ENCODE results near the gene ATM. TPM values are rescaled to one million over a fixed set of nuclear protein-coding genes. Genes with fewer than 3 reads are reported as not detected.

The ATM gene
- total RNA-seq, 2 experiments from 2014 or later = 227 to 242 TPM

GRCh38 chr11:108223348-108224149 is 682 bp downstream of the ATM start:
- Mint-ChIP-seq H3K27me3 (no peaks in the 10 kb centered on the region), H3K36me3 (ENCODE audit: low read depth) (peaks cover 49% of the 10 kb centered on the region), H3K27ac (no peak overlapping the region), H3K9me3 (no peaks in the 10 kb centered on the region), H3K4me1 (peaks cover 38% of the 10 kb centered on the region), H3K4me3 (no peak overlapping the region)
- CTCF ChIA-PET = interaction anchor here (0.6 to 3.7 kb wide), 10 partner anchors 8 to 424 kb away, joined by 3 to 21 read pairs (median 4); partner anchors contain the start of gene C11orf65
- POLR2A ChIA-PET = interaction anchor here (0.6 to 1.1 kb wide), 3 partner anchors 12 to 243 kb away, joined by 3 to 7 read pairs (median 4); no protein-coding TSS in a partner anchor
- DNase-seq = peak; percentile 43

- H3K36me3 Mint-ChIP-seq (ENCODE audit: low read depth) = peaks cover 50% of the 10 kb centered on the region
- POLR2A ChIA-PET = interaction anchor here (0.6 to 1.1 kb wide), 3 partner anchors 12 to 243 kb away, joined by 3 to 7 read pairs (median 4); no protein-coding TSS in a partner anchor
- H3K27ac Mint-ChIP-seq = no peak overlapping the region
- peaks cover 38% of the 10 kb centered on the region for H3K4me1 Mint-ChIP-seq
- no peak overlapping the region for H3K4me3 Mint-ChIP-seq
- CTCF ChIA-PET = interaction anchor here (3.7 kb wide), 1 partner anchor 12 kb away, joined by 21 read pairs; no protein-coding TSS in a partner anchor
- H3K27me3 Mint-ChIP-seq = no peaks in the 10 kb centered on the region
- H3K9me3 Mint-ChIP-seq = no peaks in the 10 kb centered on the region
- DNase-seq = no peak
Observed at GRCh38 chr11:108224366-108224765, 1.5 kb downstream of the ATM start.

DNA sequence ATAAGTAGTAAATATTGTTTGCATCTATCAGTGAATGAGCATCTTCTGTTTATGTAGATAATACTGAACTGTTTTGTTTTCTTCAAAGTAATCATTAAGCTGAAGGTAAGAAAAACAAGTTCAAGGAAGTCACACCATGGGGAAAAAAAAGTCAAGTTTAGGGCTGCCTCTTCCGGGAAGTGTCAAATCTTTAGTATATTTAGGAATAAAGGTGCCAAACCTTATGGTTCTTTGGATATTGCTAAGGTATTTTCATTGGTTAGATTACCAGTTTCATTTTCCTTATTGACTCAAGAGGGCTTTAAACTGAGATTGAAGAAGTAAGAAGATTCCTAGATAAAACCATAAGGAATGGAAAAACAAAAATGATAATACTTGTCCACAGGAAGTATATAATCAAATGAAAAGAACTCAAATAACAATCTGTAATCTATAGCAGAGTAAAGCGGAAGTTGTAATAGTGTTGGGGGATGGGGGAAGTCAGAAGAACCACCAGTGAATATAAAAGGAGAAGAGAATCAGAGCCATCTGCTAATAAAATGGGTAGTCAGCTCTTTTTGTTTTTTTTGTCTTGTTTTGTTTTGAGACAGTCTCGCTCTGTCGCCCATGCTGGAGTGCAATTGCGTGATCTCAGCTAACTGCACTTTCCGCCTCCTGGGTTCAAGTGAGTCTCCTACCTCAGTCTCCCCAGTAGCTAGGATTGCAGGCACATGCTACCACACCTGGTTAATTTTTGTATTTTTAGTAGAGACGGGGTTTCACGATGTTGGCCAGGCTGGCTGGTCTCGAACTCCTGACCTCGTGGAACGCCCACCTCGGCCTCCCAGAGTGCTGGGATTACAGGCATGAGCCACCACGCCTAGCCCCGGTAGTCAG is 2.3 kb downstream of the ATM start:
- POLR2A ChIA-PET = no interaction called here
- no peak overlapping the region for H3K4me3 Mint-ChIP-seq
- H3K36me3 Mint-ChIP-seq (ENCODE audit: low read depth) = peaks cover 51% of the 10 kb centered on the region
- H3K27ac Mint-ChIP-seq = no peak overlapping the region
- peak; percentile 60 for DNase-seq
- H3K9me3 Mint-ChIP-seq = no peaks in the 10 kb centered on the region
- no peaks in the 10 kb centered on the region for H3K27me3 Mint-ChIP-seq
- H3K4me1 Mint-ChIP-seq = peaks cover 39% of the 10 kb centered on the region
- CTCF ChIA-PET = interaction anchor here (3.7 kb wide), 1 partner anchor 12 kb away, joined by 21 read pairs; no protein-coding TSS in a partner anchor

GRCh38 chr11:108226036-108226435 is 3.2 kb downstream of the ATM start:
- Mint-ChIP-seq H3K36me3 (ENCODE audit: low read depth) (peaks cover 51% of the 10 kb centered on the region), H3K27me3 (no peaks in the 10 kb centered on the region), H3K27ac (no peak overlapping the region), H3K4me1 (peaks cover 40% of the 10 kb centered on the region), H3K4me3 (no peak overlapping the region), H3K9me3 (no peaks in the 10 kb centered on the region)
- ChIA-PET CTCF (interaction anchor here (1.0 to 1.2 kb wide), 2 partner anchors 11 to 15 kb away, joined by 5 to 8 read pairs; no protein-coding TSS in a partner anchor), POLR2A (no interaction called here)
- DNase-seq = peak; percentile 33

- peak overlapping the region; percentile 82 for H3K27ac Mint-ChIP-seq
- POLR2A ChIA-PET = no interaction called here
- no peaks in the 10 kb centered on the region for H3K27me3 Mint-ChIP-seq
- CTCF ChIA-PET = no interaction called here
- DNase-seq = no peak
- H3K36me3 Mint-ChIP-seq (ENCODE audit: low read depth) = peaks cover 67% of the 10 kb centered on the region
- peak overlapping the region; percentile 60 for H3K4me3 Mint-ChIP-seq
- H3K9me3 Mint-ChIP-seq = no peaks in the 10 kb centered on the region
- peaks cover 53% of the 10 kb centered on the region for H3K4me1 Mint-ChIP-seq
Observed at GRCh38 chr11:108228251-108228650, 5.4 kb downstream of the ATM start.

GRCh38 chr11:108233277-108233945 is 10.5 kb downstream of the ATM start:
- CTCF ChIA-PET = interaction anchor here (0.6 to 2.3 kb wide), 3 partner anchors 10 to 86 kb away, joined by 3 to 10 read pairs (median 3); partner anchors contain the start of genes ATM and NPAT
- Mint-ChIP-seq H3K27ac (peak overlapping the region; percentile 46), H3K4me3 (no peak overlapping the region), H3K36me3 (ENCODE audit: low read depth) (peaks cover 86% of the 10 kb centered on the region), H3K9me3 (peaks cover 2% of the 10 kb centered on the region), H3K27me3 (no peaks in the 10 kb centered on the region), H3K4me1 (peaks cover 80% of the 10 kb centered on the region)
- POLR2A ChIA-PET = no interaction called here
- DNase-seq = no peak

DNA sequence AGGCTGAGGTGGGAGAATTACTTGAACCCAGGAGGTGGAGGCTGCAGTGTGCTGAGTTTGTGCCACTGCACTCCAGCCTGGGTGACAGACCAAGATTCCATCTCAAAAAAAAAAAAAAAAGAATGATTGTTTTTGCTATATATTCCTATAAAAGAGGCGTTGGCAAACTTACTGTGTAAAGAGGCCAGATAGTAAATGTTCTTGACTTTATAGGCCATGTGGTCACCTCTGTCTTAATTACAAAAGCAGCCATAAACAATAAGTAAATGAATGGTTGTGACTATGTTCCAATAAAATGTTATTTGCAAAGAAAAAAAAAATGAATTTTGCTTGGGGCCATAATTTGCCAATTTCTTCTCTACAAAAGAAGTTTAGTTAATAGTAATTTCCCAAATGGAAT is 12.3 kb downstream of the ATM start:
- peaks cover 5% of the 10 kb centered on the region for H3K9me3 Mint-ChIP-seq
- ChIA-PET CTCF (no interaction called here), POLR2A (no interaction called here)
- DNase-seq = no peak
- H3K27ac Mint-ChIP-seq = peak overlapping the region; percentile 96
- H3K27me3 Mint-ChIP-seq = no peaks in the 10 kb centered on the region
- peaks cover 80% of the 10 kb centered on the region for H3K4me1 Mint-ChIP-seq
- H3K36me3 Mint-ChIP-seq (ENCODE audit: low read depth) = peaks cover 84% of the 10 kb centered on the region
- H3K4me3 Mint-ChIP-seq = no peak overlapping the region

- peak overlapping the region; percentile 96 for H3K27ac Mint-ChIP-seq
- DNase-seq = no peak
- POLR2A ChIA-PET = interaction anchor here (0.7 to 0.8 kb wide), 2 partner anchors 12 to 91 kb away, joined by 3 to 7 read pairs; no protein-coding TSS in a partner anchor
- peaks cover 84% of the 10 kb centered on the region for H3K36me3 Mint-ChIP-seq (ENCODE audit: low read depth)
- H3K4me3 Mint-ChIP-seq = peak overlapping the region; percentile 63
- H3K9me3 Mint-ChIP-seq = peaks cover 7% of the 10 kb centered on the region
- peaks cover 80% of the 10 kb centered on the region for H3K4me1 Mint-ChIP-seq
- H3K27me3 Mint-ChIP-seq = no peaks in the 10 kb centered on the region
- CTCF ChIA-PET = interaction anchor here (2.6 kb wide), 1 partner anchor 12 kb away, joined by 21 read pairs; the partner anchor contains the start of genes ATM and NPAT
Observed at GRCh38 chr11:108235633-108236032, 12.8 kb downstream of the ATM start.

GRCh38 chr11:108237058-108237481 is 14.2 kb downstream of the ATM start:
- no peak for DNase-seq
- Mint-ChIP-seq H3K4me3 (peak overlapping the region; percentile 63), H3K36me3 (ENCODE audit: low read depth) (peaks cover 84% of the 10 kb centered on the region)

GRCh38 chr11:108239076-108239475 is 16.2 kb downstream of the ATM start:
- Mint-ChIP-seq H3K9me3 (peaks cover 7% of the 10 kb centered on the region), H3K36me3 (ENCODE audit: low read depth) (peaks cover 77% of the 10 kb centered on the region), H3K27ac (peak overlapping the region; percentile 82), H3K27me3 (no peaks in the 10 kb centered on the region), H3K4me3 (peak overlapping the region; percentile 47), H3K4me1 (peaks cover 78% of the 10 kb centered on the region)
- POLR2A ChIA-PET = no interaction called here
- CTCF ChIA-PET = no interaction called here
- peak; percentile 44 for DNase-seq

More at GRCh38 chr11:108237058-108237481, 14.2 kb downstream of the ATM start:
- peak overlapping the region; percentile 96 for H3K27ac Mint-ChIP-seq
- peaks cover 7% of the 10 kb centered on the region for H3K9me3 Mint-ChIP-seq
- ChIA-PET POLR2A (interaction anchor here (1.1 kb wide), 2 partner anchors 13 to 15 kb away, joined by 3 to 4 read pairs; partner anchors contain the start of gene NPAT), CTCF (interaction anchor here (1.5 to 2.6 kb wide), 3 partner anchors 11 to 15 kb away, joined by 3 to 21 read pairs (median 5); partner anchors contain the start of genes ATM and NPAT)
- H3K4me1 Mint-ChIP-seq = peaks cover 84% of the 10 kb centered on the region
- no peaks in the 10 kb centered on the region for H3K27me3 Mint-ChIP-seq

DNA sequence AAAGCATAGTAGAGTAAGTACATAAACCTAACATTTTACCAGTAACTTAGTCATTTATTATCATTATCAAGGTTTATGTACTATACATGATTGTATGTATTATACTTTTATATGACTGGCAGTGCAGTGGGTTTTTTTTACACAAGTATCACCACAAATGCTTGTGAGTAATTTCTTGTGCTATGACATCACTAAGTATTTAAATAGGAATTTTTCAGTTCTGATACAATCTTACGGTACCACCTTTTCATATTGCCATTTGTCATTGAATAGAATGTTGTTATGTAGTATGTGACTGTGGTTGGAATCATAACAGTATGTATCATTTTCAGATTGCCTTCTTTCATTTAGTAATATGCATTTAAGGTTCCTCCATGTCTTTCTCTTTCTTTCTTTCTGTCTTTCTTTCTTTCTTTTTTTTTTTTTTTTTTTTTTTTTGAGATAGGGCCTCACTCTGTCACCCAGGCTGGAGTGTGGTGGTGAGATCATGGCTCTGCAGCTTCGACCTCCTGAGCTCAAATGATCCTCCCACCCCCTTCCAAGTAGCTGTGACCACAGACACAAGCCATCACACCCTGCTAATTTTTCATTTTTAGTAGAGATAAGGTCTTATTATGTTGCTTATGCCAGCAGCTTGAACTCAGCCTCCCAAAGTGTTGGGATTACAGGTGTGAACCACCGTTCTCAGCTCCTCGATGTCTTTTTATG is 18.6 kb downstream of the ATM start:
- peaks cover 76% of the 10 kb centered on the region for H3K36me3 Mint-ChIP-seq (ENCODE audit: low read depth)
- CTCF ChIA-PET = interaction anchor here (1.2 to 1.8 kb wide), 3 partner anchors 9 to 18 kb away, joined by 4 to 8 read pairs (median 6); partner anchors contain the start of gene ATM
- peaks cover 62% of the 10 kb centered on the region for H3K4me1 Mint-ChIP-seq
- DNase-seq = no peak
- no peaks in the 10 kb centered on the region for H3K27me3 Mint-ChIP-seq
- peak overlapping the region; percentile 78 for H3K27ac Mint-ChIP-seq
- POLR2A ChIA-PET = no interaction called here
- H3K9me3 Mint-ChIP-seq = peaks cover 5% of the 10 kb centered on the region
- H3K4me3 Mint-ChIP-seq = no peak overlapping the region

Measured in activated CD4-positive, alpha-beta T cell treated with anti-CD3 and anti-CD28 coated beads, Interleukin-2, amount 10 ng/mL, durations not matched to agents 7 days and 5 days (primary cell).